ENCODE measurements around the gene VPS33A.
"Not testable (repeated sequence)": the region's sequence is repeated elsewhere in the genome, so short reads cannot be mapped to it uniquely, and the experiment has no call there.

Gene VPS33A

DNA sequence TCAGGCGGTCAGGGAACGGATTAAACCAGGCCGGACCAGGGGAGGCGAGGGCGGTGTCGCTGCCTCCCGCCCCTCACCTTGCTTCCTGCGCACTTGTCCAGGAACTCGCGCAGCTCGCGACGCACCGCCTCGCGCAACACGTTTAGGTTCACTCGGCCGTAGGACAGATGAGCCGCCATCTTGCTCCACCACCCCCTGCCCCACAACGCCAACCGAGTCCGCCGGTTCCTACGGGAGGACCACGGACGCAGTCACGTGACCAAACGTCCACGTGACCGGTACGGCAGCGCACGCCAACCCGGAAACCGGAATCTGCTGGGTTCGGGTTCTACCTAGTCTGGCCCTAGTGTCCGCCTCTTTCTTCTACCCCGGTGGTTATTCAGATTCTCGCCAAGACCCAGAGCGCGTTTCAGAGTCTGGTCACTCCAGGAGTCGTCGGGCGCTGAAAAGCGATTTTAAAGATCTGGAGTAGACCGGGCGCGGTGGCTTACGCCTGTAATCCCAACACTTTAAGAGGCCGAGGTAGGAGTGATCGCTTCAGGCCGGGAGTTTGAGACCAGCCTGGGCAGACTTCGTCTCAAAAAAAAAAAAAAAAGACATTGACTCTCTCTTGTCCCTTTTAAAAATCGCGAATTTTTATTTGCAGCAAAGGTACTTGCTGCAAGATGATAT lies at the start of gene VPS33A:
TSS of gene VPS33A (minus strand) at position 265 of the 672 bp plus-strand sequence. CDS start at position 179, 86 bp downstream.
- peak; percentile 78 for DNase-seq

DNA sequence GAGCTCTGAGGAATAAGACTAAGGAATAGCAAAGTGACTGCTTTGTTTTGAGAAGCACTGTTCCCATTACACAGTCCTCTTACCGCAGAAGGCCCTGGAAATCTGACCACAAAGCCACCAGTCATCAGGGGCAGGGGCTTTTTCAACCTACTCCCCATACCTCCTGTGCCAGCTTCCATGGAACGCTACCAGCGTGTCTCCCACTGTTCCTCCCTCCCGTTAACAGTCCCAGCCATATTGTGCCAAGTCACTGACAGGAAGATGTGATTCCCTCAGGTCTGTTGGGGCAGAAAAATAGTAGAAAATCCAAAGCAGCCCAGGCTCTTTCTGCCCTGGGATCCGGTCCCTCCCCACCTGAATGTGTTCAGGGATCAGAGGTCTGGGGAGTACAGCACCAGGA lies 46.6 kb upstream of the VPS33A start:
- DNase-seq, result no peak

DNA sequence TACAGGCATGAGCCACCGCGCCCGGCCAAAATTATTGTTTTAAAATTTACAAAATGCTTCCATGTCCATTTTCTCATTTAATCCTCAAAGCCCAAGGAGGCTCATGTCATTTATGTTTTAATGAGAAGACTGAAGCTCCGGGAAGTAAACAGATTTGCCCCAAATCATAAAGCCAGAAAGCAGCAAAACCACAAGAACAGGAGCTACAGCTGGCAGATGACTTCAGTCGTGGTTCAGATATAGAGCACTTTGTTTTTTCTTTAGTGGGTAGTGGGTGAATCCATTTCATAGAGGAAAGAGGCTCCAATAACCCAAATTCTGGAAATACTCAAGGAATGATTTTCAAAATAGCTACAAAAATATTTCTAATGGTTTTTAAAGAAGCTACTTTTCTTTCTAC lies 45.4 kb upstream of the VPS33A start:
- DNase-seq, result no peak

DNA sequence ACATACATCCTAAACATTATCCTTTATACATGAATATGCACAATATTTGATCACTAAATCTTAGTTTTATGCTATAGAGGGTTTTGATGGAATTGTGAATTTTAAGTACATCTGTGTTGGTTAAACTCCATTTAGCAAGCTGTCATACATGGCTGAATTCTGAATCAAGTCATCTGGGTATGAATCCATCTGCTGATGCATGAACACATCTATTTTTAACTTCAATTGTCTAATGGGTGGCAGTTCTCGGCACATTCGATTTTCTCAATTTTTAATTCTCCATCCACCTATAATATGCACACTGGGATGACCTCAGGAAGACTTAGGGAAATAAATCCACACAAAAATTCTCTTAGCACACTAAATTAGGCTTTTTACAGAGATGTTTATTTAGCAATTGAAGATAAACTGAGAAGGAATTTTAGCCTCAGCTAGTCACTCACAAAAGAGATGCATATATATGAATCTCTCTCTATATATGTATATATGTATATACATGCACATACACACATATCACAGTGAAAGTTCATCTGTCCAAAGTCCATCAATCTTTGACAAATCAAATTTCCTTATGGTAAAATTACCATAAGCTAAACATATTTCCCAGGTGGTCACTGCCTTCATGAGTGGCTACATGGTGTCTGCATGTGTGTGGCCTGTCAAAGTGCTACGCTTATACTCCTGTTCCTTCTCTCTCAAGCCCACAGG lies 44.5 kb upstream of the VPS33A start:
- DNase-seq, result no peak

DNA sequence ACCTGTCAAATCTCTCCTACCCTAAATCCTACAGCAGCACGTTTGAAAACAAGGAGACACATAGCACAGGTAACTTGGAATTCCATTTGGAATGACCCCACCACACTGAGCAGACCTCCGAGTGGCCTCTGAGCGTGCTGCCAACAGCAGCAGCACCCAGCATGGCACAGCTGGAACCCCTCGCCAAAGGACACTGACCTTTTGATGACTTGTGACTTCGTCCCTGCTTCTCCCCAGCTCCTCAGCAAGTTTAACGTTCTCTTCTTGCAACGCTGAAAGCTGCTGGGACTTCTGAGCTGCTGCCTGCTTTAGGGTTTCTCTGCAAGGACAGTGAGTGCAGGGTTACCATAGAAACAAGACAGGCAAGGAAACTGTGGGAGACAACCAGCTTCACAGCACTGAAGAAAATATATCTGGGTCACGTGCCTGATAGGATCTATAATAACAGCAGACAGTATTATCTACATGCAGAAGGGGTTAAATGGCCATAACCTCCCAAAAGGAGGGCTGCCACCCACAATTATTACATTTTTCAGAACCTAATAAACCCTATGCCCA lies 43.3 kb upstream of the VPS33A start:
- DNase-seq, result no peak

DNA sequence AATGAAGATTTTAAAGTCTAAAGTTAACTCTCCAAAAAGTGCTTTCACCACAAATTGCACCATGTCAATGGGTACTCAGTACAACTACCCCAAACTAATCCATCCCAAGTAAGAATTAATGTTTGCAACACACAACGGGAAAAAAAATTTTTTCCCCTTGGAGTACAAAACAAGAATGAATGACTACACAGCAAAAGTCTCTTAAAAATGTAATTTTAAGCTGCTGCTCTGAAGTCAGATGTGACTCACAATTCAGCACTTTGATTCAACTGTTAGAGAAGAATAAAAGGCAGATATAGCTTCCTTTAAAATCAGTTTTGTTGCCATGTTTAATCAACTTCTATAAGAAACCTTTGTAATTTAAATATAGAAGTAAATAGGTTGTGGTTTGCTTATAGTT lies 42.5 kb upstream of the VPS33A start:
- no peak for DNase-seq

DNA sequence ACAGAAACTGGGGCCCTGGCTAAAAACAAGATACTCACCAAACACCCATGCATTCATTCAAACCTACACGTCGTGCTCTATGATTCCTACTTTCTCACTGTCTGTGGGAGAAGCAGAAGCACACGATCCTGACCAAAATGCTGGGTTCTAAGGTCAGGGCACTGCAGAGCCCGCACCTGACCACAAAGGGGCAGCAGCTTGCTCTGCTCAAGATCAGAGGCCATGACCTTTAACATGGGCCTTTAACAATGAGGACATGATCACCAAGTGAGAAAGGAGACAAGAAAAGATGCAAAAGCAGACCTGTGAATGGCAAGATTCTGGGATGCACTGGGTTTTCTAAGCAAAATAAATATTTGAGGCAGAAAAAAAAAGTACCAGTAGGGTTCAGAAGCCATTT lies 40.1 kb upstream of the VPS33A start:
- DNase-seq, result no peak

DNA sequence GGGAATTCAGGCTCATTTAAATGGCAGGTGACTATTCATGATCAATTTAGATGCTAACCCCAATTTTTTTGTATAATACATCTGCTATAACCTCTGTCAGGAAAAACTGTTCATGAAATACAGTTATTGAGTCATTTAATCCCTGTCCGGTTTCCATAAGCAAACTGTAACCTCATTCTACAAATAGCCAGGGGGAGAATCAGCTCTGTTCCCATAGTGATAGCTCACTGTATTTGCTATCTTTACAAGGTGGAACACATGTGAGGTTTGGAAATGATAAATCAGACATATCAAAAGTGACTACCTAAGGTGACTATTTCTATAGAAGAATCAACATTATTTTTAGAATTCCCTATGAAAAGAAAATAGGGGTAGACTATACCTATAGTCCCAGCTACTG lies 38.6 kb upstream of the VPS33A start:
- peak; percentile 38 for DNase-seq

DNA sequence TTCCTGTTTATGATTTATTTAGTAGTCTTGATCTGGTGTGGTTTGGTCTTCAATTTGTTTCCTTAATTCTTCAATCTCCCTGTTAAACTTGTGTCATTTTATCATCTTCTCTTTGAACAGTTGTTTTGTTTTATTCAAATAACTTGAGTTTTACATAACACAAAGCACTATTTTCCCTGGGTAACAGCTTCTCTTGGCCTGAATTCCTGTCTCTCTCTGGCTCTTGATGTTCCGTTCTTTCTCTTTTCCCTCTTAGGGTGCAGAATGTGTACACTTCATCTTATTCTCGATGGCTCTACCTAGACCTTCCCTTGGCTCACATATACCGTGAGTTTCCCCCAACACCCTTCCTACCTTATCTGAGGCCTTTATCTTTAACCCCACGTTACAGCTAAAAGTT lies 36.8 kb upstream of the VPS33A start:
- no peak for DNase-seq

DNA sequence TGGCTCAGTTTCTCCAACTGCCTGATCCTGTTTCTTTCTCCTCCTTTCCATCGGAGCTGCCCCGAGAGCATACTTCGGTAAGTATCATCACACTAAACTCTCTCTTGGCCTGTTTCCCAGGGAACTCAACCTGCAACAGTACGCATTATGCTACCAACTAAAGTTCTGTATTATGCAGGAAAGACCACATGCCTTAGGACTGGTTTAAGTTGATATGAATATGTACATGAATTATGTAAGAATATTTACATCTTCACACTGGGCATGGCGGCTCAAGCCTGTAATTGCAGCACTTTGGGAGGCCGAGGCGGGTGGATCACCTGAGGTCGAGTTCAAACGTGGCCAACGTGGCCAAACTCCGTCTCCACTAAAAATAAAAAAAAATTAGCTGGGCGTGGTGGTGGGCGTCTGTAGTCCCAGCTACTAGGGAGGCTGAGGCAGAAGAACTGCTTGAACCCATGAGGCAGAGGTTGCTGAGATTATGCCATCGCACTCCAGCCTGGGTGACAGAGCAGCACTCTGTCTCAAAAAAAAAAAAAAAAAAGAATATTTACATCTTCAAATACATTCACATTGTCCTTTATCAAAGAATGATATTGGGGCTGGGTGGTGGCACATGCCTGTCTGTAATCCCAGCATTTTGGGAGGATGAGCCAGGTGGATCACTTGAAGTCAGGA lies 31.9 kb upstream of the VPS33A start:
- no peak for DNase-seq

DNA sequence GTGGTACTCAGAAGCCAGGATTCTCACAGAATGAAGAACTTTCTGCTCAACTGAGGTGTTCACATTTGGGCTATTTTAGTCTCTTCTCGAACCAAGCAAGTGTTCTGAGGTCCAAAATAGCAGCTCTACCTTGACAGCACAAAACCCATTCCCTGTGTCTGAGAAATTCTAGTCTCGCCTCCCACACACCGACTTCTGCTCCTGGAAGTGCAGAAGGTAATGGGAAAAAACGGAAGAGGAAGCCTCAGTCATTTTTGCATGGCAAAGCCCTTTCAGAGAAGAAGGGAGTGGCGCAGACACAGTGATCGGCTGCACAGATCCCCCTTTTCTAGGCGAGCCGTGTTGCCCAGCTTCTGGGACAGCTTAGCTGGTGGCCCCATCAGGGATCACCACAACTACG lies 31.2 kb upstream of the VPS33A start:
- no peak for DNase-seq

DNA sequence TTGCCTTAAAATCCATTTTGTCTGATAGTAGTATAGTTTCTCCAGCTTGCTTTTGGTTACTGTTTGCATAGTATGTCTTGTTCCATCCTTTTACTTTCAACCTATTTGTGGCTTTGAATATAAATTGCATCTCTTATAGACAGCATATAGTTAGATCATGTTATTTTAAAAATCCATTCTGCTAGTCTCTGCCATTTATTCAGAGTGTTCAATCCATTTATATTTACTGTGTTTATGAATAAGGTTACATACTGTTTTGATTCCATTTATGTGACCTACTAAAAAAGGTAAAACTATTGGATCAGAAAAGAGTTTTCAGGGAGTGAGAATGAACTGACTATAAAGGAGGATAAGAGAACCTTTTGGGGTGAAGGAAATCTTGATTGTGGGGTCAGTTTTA lies 29.6 kb upstream of the VPS33A start:
- DNase-seq, result no peak

DNA sequence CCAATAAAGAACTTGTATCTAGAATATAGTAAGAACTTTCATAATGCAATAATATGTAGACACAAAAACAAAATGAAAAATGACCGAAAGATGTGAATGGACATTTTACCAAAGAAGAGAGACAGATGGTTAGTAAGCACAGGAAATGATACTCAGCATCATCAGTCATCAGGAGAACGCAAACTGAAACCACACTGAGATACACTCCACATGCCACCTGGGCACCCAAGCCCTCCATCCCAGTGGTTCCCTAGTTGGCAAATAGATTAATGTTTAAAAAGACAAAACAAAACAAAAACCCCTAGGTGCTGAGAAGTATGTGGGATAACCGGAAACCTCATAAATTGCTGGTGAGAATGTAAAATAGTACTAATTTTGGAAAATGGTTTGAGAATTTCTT lies 26.8 kb upstream of the VPS33A start:
- no peak for DNase-seq

DNA sequence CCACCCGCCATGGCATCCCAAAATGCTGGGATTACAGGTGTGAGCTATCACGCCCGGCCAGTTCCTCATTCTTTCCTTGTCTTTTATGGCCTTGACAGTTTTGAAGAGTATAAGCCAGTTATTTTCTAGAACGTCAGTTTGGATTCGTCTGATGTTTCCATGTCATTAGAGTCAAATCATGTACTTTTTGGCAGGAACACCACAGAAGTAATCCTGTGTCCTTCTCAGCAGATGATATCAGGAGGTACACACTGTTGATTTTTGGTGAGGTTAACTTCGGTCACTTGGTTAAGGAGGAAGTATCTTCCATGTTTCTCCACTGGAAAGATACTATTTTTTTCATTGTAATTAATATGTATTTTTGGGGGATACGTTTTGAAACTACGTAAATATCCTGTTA lies 25.1 kb upstream of the VPS33A start:
- DNase-seq, result no peak

DNA sequence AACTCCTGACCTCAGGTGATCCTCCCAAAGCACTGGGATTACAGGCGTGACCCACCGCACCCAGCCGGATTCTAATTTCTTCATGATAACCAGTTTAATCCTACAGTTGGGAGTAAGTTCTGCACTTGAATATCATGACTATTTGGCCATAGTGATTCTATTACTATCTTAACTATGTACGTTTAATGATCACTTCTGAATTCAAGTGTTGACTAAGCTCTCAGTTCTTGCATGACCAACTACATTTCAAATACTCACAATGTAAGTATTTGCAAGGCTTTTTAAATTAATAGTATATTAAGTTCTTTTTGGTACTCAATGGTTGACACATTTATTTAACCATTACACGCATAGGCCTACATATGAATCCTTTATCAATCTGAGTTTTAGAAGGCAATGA lies 17.4 kb upstream of the VPS33A start:
- DNase-seq, result no peak

DNA sequence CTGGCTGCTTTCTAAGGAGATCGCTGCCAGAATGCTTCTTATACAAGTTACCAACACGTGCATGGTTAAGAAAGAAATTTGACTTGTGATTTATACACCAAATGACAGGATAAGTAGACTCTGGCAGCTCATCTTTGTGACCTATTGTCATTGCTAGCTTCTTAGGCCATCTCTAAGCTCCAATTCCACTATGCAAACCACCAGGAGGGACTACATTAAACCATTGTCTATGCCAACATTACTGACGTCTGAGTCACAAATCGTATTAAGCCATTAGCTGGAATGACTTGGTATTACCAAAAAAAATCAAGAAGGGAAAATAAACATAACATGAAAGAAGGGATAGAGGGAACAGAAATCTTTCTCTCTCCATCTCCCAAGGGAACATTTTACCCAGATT lies 15.8 kb upstream of the VPS33A start:
- no peak for DNase-seq

DNA sequence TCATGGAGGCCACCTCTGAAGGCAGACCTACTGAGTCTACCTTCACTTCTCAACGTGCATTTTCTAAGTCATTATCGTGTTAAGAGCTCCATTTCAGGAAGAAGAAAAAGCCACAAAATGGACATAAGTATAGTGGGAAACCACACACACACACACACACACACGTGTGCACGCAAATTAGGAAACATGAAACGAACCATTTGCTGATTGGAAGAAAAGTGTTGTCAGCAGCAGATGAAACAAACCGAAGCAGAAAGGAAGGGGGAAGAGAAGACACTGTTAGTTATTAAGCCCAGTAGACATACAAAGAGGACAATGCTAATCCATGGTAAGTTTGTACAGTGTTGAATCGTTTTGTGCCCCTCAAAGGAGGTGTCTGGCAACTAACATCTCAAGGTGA lies 9.9 kb upstream of the VPS33A start:
- DNase-seq, result no peak

DNA sequence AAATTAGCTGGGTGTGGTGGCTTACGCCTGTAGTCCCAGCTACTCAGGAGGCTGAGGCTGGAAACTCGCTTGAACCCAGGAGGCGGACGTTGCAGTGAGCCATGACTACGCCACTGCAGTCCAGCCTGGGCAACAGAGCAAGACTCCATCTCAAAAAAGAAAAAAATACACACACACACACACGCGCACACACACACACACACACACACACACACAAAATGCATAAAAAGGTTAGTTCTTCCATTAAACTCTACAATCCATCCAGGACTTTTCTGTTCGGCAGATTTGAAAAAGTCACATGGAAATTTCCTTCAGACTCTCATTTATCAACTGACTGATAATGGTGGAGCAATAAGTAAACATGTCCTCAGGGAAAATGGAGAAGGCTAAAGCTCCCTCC lies 9.2 kb upstream of the VPS33A start:
- DNase-seq, result no peak

DNA sequence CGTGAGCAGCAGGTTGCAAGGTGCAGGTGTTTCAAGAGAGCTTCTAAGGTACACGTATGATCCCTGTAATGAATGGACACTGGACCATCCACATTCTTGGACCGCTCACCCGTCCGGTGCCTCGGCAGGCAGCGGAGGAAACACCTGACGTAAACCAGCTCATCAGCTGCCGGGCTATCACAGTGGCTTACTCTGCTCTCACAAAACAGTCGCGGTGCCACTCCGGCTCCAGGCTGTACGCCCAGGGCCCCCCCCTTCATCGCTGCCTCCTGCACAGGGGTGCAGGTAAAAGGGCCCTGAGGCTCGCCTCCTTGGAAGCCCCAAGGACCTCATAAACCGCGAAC lies 436 bp downstream of the VPS33A start:
- DNase-seq, result peak; percentile 59

DNA sequence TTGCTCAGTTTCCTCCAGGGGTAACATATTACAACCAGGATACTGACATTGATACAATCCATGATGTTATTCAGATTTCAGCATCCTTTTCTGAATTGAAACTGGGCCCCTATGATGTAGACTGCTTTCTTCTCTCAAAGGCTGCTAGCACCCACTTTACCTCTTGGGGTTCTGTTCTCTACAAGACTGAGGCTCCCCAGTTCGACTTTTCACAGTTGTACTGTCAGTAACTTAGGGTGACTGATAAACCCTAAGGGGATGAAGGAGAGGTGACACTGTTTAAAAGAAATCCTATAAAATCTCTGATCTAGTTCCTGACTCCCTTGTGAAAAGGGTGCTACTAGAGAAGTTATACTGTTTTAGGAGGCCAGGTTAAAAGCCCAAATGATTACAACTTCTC lies 818 bp downstream of the VPS33A start:
- no peak for DNase-seq

DNA sequence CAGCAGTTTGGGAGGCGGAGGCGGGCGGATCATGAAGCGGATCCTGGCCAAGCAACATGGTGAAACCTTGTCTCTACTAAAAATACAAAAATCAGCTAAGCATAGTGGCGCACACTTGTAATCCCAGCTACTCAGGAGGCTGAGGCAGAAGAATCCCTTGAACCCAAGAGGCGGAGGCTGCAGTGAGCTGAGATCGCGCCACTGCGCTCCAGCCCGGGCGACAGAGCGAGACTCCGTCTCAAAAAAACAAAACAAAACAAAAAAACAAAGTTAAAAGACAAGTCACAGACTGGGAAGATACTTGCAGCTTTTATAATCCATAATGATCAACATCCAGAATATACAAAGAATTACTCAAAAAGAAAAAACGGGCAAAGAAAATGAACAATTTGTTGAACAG lies 5.6 kb downstream of the VPS33A start:
- not testable (repeated sequence) for DNase-seq

DNA sequence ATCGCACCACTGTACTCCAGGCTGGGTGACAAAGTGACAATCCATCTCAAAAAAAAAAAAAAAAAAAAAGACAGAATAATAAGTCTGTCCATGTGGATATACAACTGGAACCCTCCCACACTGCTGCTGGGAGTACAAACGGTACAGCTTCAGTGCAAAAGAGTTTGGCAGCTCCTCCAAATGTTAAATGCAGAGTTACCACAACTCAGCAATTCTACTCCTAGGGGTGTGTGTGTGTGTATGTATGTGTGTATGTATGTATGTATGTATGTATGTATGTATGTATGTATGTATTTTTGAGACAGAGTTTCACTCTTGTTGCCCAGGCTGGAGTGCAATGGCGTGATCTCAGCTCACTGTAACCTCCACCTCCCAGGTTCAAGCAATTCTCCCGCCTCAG lies 7.4 kb downstream of the VPS33A start:
- not testable (repeated sequence) for DNase-seq

DNA sequence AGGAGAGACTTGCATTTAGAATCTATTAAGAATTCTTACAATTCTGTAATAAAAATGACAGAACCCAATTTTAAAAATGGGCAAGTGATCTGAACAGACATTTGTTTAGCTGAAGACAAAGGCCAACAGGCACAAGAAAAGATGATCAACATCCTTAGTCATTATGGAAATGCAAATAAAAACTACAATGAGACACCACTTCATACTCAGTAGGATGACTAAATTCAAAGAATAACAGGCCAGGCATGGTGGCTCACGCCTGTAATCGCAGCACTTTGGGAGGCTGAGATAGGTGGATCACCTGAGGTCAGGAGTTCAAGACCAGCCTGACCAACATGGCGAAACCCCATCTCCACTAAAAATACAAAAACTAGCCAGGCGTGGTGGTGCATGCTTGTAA lies 7.8 kb downstream of the VPS33A start:
- not testable (repeated sequence) for DNase-seq

DNA sequence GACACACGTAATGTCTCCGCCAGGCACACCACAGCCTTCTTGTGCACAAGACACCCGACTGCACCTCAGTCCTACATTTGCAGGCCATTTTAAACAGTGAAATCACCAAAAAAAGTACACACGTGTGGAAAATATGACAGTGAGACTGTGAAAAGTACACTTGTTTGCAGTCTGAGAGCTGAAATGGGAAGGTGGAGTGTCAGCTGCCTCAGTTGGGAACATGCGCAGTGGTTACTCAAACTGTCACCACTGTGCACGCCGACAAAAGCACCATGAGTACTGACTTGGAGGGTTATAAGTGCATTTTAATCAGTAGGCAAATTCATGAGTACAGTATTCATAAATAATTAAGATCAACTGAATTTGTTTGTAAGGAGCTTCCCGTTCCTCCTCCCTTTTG lies 15.8 kb downstream of the VPS33A start:
- DNase-seq, result no peak

All from NCI-H1417 treated with DMSO at 0.1 percent for 48 hours (cell line).